AG10803 (cell line): ENCODE results near the gene RHOG.
"Not testable (repeated sequence)": the region's sequence is repeated elsewhere in the genome, so short reads cannot be mapped to it uniquely, and the experiment has no call there.

ENCODE experiments used
- DNase-seq: peaks from one replicate; pipeline ENCODE4 v3.0.0; 2010; ENCODE audit warnings: low read depth
- H3K4me3 ChIP-seq: 2 replicates; pipeline ENCODE4 v1.5.1; 2011; ENCODE audit warnings: mild to moderate bottlenecking, low read length, control low read depth
- TF ChIP-seq, protein P1 (sequence below): conservative IDR thresholded peaks from 2 replicates; pipeline ENCODE4 v1.5.1; 2011; ENCODE audit warnings: mild to moderate bottlenecking, low read length, control low read depth, inconsistent platforms

RHOG gene

DNA sequence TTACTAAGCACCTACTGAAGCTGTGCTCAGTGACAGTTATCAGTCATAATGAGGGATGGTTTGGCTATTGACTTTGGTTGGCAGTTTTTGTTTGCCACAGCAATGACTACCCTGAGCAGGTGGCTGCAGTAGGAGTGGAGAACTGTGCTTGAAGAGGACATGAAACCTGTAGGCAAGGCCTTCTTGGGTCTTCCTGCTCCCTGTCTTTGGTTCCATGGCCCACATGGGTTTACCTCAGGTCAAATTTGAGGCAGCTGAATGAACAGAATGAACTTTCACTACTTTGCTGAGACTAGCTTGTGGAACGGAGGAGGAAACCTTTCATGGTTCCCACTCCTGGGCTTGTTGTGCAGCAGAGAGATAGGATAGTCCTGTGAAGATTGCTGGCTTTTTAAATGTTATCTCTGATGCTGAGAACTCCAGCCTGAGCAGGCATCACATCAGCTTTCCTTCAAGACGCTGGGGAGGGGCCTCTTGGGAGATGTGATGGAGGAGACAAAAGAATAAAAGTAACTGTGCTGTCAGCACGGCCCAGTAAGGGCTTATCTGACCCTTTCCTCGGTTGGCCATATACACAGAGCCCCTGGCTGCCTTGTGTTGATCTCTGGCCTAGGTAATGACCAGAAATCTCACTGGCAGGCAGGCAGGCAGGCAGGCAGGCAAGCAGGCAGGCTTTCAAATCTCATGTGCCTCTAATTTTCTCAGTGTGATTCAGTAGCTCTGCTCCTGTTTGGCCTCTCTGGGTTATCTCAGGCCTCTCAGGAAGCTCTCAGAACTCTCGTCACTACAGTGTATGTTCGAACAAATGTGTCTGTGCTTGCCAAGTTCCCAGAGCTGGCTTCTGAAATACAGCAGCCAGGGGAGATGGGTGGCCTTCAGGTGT, 26.7 kb upstream of the RHOG start:
- H3K4me3 ChIP-seq = no peak overlapping the region
- DNase-seq = peak; percentile 55
- TF ChIP-seq, protein P1, sequence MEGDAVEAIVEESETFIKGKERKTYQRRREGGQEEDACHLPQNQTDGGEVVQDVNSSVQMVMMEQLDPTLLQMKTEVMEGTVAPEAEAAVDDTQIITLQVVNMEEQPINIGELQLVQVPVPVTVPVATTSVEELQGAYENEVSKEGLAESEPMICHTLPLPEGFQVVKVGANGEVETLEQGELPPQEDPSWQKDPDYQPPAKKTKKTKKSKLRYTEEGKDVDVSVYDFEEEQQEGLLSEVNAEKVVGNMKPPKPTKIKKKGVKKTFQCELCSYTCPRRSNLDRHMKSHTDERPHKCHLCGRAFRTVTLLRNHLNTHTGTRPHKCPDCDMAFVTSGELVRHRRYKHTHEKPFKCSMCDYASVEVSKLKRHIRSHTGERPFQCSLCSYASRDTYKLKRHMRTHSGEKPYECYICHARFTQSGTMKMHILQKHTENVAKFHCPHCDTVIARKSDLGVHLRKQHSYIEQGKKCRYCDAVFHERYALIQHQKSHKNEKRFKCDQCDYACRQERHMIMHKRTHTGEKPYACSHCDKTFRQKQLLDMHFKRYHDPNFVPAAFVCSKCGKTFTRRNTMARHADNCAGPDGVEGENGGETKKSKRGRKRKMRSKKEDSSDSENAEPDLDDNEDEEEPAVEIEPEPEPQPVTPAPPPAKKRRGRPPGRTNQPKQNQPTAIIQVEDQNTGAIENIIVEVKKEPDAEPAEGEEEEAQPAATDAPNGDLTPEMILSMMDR = no peak

DNA sequence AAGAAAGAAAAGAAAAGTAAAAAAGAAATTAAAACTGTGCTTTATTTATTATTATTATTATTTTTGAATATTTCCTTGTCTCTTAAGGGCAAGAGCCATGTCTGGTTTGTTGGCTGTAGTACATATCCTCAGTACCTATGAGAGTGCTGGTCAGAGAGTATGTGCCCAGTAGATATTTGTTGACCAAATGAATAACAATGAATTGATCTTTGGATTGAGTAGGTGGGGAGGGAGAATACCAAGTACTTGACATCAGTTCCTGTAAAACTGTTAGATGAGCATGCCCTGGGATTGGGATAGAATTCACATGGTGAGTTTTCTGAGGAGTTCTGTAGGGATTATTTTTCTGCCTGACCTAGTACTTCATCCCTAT, 26.1 kb upstream of the RHOG start:
- TF ChIP-seq, protein P1 = no peak
- H3K4me3 ChIP-seq = no peak overlapping the region
- DNase-seq = no peak

DNA sequence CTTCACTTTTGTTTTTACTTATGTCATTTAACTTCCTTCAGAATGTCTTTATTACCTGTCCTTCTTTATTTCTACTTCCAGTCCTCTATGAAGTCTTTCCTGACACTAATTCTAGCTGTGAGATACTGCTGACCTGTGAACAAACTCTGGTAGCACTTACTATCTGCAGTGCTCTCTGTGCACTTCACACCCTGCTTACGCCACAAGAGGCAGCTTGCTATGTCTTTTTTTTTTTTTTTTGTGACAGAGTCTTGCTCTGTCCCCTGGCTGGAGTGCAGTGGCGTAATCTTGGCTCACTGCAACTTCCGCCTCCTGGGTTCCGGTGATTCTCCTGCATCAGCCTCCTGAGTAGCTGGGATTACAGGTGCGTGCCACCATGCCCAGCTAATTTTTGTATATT, 25.4 kb upstream of the RHOG start:
- DNase-seq = peak; percentile 27
- TF ChIP-seq, protein P1 = no peak
- H3K4me3 ChIP-seq = no peak overlapping the region

DNA sequence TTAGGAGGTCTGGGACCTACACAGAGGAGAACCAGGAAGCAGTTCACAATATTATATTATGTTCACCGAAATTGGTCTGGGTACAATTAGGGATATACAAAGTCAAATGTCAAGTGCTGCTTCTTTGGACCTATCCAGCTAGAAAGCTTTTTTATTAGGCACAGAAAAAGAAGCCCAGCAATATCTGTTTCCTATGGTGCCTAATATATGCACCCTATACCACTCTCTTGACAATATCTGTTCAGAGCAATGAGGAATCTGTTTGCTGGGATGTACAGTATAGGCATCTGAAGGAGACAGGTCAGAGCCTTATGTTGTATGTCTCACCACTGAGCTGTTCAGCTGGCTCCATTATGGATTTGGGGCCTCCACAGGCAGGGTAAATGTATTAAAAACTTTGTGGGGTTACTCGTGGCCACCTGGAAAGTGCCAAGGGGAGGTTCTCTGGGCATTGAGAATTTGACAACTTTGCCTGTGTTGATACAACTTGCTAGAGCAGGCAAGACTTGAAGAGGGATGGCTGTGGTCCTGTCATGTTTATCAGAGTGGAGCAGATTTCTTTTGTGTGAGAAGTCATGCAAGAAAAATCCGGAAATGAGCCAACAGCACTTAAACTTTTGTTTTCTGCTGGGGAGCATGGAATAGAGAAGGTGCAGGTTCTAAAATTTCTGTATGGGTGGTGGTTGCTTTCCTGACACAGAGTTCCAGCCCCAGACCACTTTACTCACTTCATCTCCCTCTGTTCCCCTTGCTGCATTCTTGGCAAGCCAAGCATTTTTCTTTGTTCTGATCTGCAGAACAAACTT, 24.8 kb upstream of the RHOG start:
- TF ChIP-seq, protein P1 = no peak
- DNase-seq = peak; percentile 76
- no peak overlapping the region for H3K4me3 ChIP-seq

DNA sequence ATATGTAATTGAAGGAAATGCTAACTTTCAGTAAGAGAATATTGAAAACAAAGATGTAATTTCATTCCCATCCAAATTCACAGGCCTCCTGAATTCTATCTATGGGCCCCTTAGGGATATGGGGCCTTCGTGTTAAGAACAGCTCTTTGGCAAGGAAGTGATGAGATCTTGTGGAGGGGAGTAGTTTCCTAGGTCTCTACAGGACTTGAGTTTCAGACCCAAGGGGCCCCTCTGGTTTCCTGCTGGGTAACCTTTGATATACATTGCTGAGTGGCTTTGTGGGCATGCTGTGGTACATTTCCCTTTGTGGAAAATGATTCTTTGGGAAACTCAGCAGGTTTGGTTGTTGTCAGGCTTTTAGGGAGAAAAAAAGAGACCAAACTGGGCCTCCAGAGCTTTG, 20.9 kb upstream of the RHOG start:
- DNase-seq = no peak
- TF ChIP-seq, protein P1 = no peak
- H3K4me3 ChIP-seq = no peak overlapping the region

DNA sequence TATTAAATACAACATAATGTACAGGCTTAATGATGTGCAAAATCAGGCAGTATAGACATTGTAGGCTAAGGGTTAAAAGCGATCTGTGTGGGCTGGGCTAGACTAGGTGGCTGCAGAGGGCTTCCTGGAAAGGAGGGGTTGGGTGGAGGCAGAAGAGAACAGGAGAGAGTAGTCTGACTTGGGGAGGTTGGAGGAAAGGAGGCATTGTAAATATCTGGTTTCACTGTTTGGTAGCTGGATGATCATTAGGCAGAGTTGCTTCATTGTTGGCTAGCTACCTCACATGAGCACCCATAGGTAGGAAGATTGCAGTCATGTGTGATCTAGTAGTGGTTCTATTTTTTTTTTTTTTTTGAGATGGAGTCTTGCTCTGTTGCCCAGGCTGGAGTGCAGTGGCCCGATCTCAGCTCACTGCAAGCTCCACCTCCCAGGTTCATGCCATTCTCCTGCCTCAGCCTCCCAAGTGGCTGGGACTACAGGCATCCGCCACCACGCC, 20.2 kb upstream of the RHOG start:
- not testable (repeated sequence) for H3K4me3 ChIP-seq, DNase-seq

DNA sequence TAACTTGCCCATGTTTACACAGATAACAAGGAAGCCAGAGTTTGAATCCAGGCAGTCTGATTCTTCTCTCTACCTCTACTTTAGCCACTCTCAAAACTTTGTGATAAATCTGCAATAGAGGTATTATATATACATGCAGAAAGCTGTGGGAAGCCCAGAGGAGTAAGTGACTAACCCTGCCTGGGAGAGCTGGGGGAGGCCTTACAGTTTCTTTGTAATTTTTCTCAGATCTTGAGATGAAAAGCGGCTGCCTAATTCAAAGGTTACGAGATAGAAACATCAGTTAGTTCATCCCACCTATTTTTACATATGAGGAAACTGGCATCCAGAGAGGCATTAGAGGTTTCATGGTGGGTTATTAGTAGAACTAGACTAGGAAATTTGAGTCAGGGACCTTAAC, 19.6 kb upstream of the RHOG start:
- TF ChIP-seq, protein P1 = no peak
- H3K4me3 ChIP-seq = no peak overlapping the region
- DNase-seq = no peak
